Liver (tissue), 9 donors: ENCODE results near the gene USP46. TPM values are rescaled to one million over a fixed set of nuclear protein-coding genes. Genes with fewer than 3 reads are reported as not detected.

Source experiments
- DNase-seq: peaks from one replicate; pipeline ENCODE4 v3.0.0-alpha.2; 2017; ENCODE audit warnings: low spot score
- H3K27ac ChIP-seq, 2 donors: one replicate each; pipeline ENCODE4 v1.7.0; 2013; ENCODE audit warnings: inconsistent platforms in 2 of 2, low read length in 2 of 2, control low read depth in 1 of 2, low read depth in 1 of 2, mild to moderate bottlenecking in 1 of 2
- H3K27me3 ChIP-seq, 4 donors: one replicate each; pipeline versions ENCODE4 v1.6.1 to v1.7.0; 2013; ENCODE audit warnings: low read length in 3 of 4, inconsistent platforms in 1 of 4, mild to moderate bottlenecking in 1 of 4, moderate library complexity in 1 of 4; ENCODE audit not compliant: control insufficient read depth in 4 of 4, insufficient read depth in 4 of 4
- H3K36me3 ChIP-seq, 4 donors: one replicate each; pipeline versions ENCODE4 v1.6.1 to v1.7.0; 2013; ENCODE audit warnings: low read length in 3 of 4, mild to moderate bottlenecking in 3 of 4, low read depth in 1 of 4, moderate library complexity in 1 of 4; ENCODE audit not compliant: control insufficient read depth in 4 of 4, insufficient read depth in 3 of 4
- H3K4me1 ChIP-seq, 4 donors: one replicate each; pipeline versions ENCODE4 v1.6.1 to v1.7.0; 2013; ENCODE audit warnings: low read length in 3 of 4, mild to moderate bottlenecking in 3 of 4, moderate library complexity in 1 of 4; ENCODE audit not compliant: control insufficient read depth in 4 of 4, insufficient read depth in 4 of 4
- H3K4me3 ChIP-seq, 3 donors: one replicate each; pipeline versions ENCODE4 v1.6.1 to v1.7.0; 2013; ENCODE audit warnings: low read length in 3 of 3, control low read depth in 1 of 3, low read depth in 1 of 3, mild to moderate bottlenecking in 1 of 3
- H3K9ac ChIP-seq, 2 donors: one replicate each; pipeline ENCODE4 v1.7.0; 2013; ENCODE audit warnings: low read length in 2 of 2, mild to moderate bottlenecking in 2 of 2, moderate library complexity in 2 of 2, control low read depth in 1 of 2, low read depth in 1 of 2
- H3K9me3 ChIP-seq, 4 donors: one replicate each; pipeline versions ENCODE4 v1.6.1 to v1.7.0; 2013; ENCODE audit warnings: low read length in 3 of 4; ENCODE audit not compliant: control insufficient read depth in 4 of 4
- EGR1 ChIP-seq, 2 donors: IDR thresholded peaks; 2 replicates each; pipeline ENCODE4 v1.6.1; 2016 to 2018; ENCODE audit warnings: antibody characterized with exemption in 2 of 2, low read depth in 2 of 2
- FOXA1 ChIP-seq: IDR thresholded peaks from 2 replicates; pipeline ENCODE4 v1.6.1; 2016; ENCODE audit warnings: antibody characterized with exemption
- FOXA2 ChIP-seq: IDR thresholded peaks from 2 replicates; pipeline ENCODE4 v1.6.1; 2016; ENCODE audit warnings: antibody characterized with exemption
- GABPA ChIP-seq, 2 donors: IDR thresholded peaks in 1 of 2; conservative IDR thresholded peaks in 1 of 2; 2 replicates each; pipeline ENCODE4 v1.6.1; 2016; ENCODE audit warnings: antibody characterized with exemption in 2 of 2, mild to moderate bottlenecking in 1 of 2, moderate library complexity in 1 of 2
- HNF4A ChIP-seq, 2 donors: conservative IDR thresholded peaks; 2 replicates each; pipeline ENCODE4 v1.6.1; 2016; ENCODE audit warnings: antibody characterized with exemption in 2 of 2, mild to moderate bottlenecking in 2 of 2
- HNF4G ChIP-seq: IDR thresholded peaks from 2 replicates; pipeline ENCODE4 v1.6.1; 2016; ENCODE audit warnings: antibody characterized with exemption
- JUND ChIP-seq, 2 donors: IDR thresholded peaks; 2 replicates each; pipeline ENCODE4 v1.6.1; 2016; ENCODE audit warnings: antibody characterized with exemption in 2 of 2
- NR2F2 ChIP-seq: IDR thresholded peaks from 2 replicates; pipeline ENCODE4 v1.6.1; 2016; ENCODE audit warnings: antibody characterized with exemption
- RAD21 ChIP-seq, 2 donors: IDR thresholded peaks; 2 replicates each; pipeline ENCODE4 v1.6.1; 2016; ENCODE audit warnings: antibody characterized with exemption in 2 of 2, mild to moderate bottlenecking in 2 of 2
- RXRA ChIP-seq, 2 donors: IDR thresholded peaks; 2 replicates each; pipeline ENCODE4 v1.6.1; 2017 to 2018; ENCODE audit warnings: antibody characterized with exemption in 2 of 2, mild to moderate bottlenecking in 1 of 2
- SP1 ChIP-seq: IDR thresholded peaks from 2 replicates; pipeline ENCODE4 v1.6.1; 2018; ENCODE audit warnings: antibody characterized with exemption, mild to moderate bottlenecking
- TAF1 ChIP-seq: conservative IDR thresholded peaks from 2 replicates; pipeline ENCODE4 v1.6.1; 2016; ENCODE audit warnings: antibody characterized with exemption, mild to moderate bottlenecking
- YY1 ChIP-seq: IDR thresholded peaks from 2 replicates; pipeline ENCODE4 v1.6.1; 2016; ENCODE audit warnings: antibody characterized with exemption, mild to moderate bottlenecking
- WGBS: extraction: QIAGEN DNeasy Blood & Tissue Kit; methylation state at CpG from one replicate; pipeline ENCODE4 v1.1.7; 2013; 5-methylcytosine and 5-hydroxymethylcytosine counted together
- polyA plus RNA-seq, 2 donors: library from polyadenylated mRNA; stranded (reverse) in 1 of 2; unstranded in 1 of 2; fragments of 200-250 nt in 1 of 2; fragments of >200 nt in 1 of 2; fragmentation: Nextera tagmentation in 1 of 2; extraction: Ambion mirVana in 1 of 2; gene quantifications; one replicate each; pipeline versions ENCODE4 v1.2.1 to v1.2.3, GENCODE V29; 2013 to 2015
- total RNA-seq, 2 donors: library from RNA; depleted of rRNA; stranded (reverse); fragments of >200 nt; gene quantifications; one replicate each; pipeline ENCODE4 v1.2.3, GENCODE V29; 2014
- TF ChIP-seq, protein P1 (sequence below): IDR thresholded peaks from 2 replicates; pipeline ENCODE4 v1.6.1; 2016; ENCODE audit warnings: antibody characterized with exemption
- TF ChIP-seq, protein P2 (sequence below): IDR thresholded peaks from 2 replicates; pipeline ENCODE4 v1.6.1; 2016; ENCODE audit warnings: antibody characterized with exemption
- TF ChIP-seq, protein P3 (sequence below): IDR thresholded peaks from 2 replicates; pipeline ENCODE4 v1.6.1; 2016; ENCODE audit warnings: antibody characterized with exemption, mild to moderate bottlenecking
- TF ChIP-seq, protein P4 (sequence below): IDR thresholded peaks from 2 replicates; pipeline ENCODE4 v1.6.1; 2016; ENCODE audit warnings: antibody characterized with exemption
- TF ChIP-seq, protein P5 (sequence below): fragments of 150-350 bp; IDR thresholded peaks from 2 replicates; pipeline ENCODE4 v1.5.1; 2017; ENCODE audit warnings: improper control_type of control experiment, low read depth, low read length; ENCODE audit not compliant: missing input control
- donor health status: healthy.
- donor health status: healthy.
- donor health status: healthy.
- donor health status: healthy.
- donor health status: healthy.

USP46 gene
- total and polyA plus RNA-seq, 4 donors, result 2.3 to 5.5 (median 3.9) TPM

DNA sequence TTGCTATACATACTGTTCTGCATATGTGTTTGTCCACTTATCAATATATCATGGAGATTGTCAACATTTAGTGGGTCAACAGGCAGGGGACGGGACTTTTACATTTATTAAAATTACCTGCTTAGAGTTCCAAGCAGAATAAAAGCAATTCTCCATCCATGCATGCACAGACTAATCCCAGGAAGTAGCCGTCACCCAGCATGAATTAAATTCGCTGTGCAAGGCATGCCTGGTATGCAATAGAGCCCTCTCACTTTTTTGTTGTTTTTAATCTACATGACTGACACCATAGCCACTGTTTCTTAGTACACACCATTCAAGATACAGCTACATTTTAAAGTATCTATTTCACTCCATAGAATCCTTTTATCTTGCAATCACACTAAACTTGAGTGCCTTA is 108.9 kb downstream of the USP46 start:
- no peaks in the 10 kb centered on the region for H3K9me3 ChIP-seq
- TF ChIP-seq, protein P1, sequence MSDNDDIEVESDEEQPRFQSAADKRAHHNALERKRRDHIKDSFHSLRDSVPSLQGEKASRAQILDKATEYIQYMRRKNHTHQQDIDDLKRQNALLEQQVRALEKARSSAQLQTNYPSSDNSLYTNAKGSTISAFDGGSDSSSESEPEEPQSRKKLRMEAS, result no peak
- TF ChIP-seq RXRA (IDR thresholded peaks at IDR 0.05) (no peak), GABPA (IDR thresholded peaks at IDR 0.05 in 1 of 2, conservative IDR thresholded peaks at IDR 0.05 in 1 of 2) (no peak), YY1 (no peak), FOXA1 (no peak), TAF1 (no peak), FOXA2 (no peak), JUND (IDR thresholded peaks at IDR 0.05) (no peak), EGR1 (IDR thresholded peaks at IDR 0.05; ENCODE audit: low read depth in 2 of 2) (no peak), HNF4G (no peak), RAD21 (IDR thresholded peaks at IDR 0.05) (no peak), HNF4A (conservative IDR thresholded peaks at IDR 0.05) (no peak), NR2F2 (no peak), SP1 (no peak)
- TF ChIP-seq, protein P2, sequence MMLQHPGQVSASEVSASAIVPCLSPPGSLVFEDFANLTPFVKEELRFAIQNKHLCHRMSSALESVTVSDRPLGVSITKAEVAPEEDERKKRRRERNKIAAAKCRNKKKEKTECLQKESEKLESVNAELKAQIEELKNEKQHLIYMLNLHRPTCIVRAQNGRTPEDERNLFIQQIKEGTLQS, result no peak
- TF ChIP-seq, protein P3, sequence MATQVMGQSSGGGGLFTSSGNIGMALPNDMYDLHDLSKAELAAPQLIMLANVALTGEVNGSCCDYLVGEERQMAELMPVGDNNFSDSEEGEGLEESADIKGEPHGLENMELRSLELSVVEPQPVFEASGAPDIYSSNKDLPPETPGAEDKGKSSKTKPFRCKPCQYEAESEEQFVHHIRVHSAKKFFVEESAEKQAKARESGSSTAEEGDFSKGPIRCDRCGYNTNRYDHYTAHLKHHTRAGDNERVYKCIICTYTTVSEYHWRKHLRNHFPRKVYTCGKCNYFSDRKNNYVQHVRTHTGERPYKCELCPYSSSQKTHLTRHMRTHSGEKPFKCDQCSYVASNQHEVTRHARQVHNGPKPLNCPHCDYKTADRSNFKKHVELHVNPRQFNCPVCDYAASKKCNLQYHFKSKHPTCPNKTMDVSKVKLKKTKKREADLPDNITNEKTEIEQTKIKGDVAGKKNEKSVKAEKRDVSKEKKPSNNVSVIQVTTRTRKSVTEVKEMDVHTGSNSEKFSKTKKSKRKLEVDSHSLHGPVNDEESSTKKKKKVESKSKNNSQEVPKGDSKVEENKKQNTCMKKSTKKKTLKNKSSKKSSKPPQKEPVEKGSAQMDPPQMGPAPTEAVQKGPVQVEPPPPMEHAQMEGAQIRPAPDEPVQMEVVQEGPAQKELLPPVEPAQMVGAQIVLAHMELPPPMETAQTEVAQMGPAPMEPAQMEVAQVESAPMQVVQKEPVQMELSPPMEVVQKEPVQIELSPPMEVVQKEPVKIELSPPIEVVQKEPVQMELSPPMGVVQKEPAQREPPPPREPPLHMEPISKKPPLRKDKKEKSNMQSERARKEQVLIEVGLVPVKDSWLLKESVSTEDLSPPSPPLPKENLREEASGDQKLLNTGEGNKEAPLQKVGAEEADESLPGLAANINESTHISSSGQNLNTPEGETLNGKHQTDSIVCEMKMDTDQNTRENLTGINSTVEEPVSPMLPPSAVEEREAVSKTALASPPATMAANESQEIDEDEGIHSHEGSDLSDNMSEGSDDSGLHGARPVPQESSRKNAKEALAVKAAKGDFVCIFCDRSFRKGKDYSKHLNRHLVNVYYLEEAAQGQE, result no peak
- TF ChIP-seq, protein P4, sequence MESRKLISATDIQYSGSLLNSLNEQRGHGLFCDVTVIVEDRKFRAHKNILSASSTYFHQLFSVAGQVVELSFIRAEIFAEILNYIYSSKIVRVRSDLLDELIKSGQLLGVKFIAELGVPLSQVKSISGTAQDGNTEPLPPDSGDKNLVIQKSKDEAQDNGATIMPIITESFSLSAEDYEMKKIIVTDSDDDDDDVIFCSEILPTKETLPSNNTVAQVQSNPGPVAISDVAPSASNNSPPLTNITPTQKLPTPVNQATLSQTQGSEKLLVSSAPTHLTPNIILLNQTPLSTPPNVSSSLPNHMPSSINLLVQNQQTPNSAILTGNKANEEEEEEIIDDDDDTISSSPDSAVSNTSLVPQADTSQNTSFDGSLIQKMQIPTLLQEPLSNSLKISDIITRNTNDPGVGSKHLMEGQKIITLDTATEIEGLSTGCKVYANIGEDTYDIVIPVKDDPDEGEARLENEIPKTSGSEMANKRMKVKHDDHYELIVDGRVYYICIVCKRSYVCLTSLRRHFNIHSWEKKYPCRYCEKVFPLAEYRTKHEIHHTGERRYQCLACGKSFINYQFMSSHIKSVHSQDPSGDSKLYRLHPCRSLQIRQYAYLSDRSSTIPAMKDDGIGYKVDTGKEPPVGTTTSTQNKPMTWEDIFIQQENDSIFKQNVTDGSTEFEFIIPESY, result no peak
- TF ChIP-seq, protein P5, sequence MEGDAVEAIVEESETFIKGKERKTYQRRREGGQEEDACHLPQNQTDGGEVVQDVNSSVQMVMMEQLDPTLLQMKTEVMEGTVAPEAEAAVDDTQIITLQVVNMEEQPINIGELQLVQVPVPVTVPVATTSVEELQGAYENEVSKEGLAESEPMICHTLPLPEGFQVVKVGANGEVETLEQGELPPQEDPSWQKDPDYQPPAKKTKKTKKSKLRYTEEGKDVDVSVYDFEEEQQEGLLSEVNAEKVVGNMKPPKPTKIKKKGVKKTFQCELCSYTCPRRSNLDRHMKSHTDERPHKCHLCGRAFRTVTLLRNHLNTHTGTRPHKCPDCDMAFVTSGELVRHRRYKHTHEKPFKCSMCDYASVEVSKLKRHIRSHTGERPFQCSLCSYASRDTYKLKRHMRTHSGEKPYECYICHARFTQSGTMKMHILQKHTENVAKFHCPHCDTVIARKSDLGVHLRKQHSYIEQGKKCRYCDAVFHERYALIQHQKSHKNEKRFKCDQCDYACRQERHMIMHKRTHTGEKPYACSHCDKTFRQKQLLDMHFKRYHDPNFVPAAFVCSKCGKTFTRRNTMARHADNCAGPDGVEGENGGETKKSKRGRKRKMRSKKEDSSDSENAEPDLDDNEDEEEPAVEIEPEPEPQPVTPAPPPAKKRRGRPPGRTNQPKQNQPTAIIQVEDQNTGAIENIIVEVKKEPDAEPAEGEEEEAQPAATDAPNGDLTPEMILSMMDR, result no peak
- no peak overlapping the region for H3K9ac ChIP-seq
- H3K27ac ChIP-seq, result no peak overlapping the region
- H3K4me3 ChIP-seq, result no peak overlapping the region
- 86% methylated on average over 3 of the region's 3 CpGs for WGBS
- no peaks in the 10 kb centered on the region for H3K27me3 ChIP-seq
- DNase-seq, result no peak
- H3K36me3 ChIP-seq, result no peaks in the 10 kb centered on the region
- H3K4me1 ChIP-seq, result peaks cover 0 to 2% (median 0%) of the 10 kb centered on the region in 4 donors
